ENCODE measurements around the gene LRRC27.

The LRRC27 gene

DNA sequence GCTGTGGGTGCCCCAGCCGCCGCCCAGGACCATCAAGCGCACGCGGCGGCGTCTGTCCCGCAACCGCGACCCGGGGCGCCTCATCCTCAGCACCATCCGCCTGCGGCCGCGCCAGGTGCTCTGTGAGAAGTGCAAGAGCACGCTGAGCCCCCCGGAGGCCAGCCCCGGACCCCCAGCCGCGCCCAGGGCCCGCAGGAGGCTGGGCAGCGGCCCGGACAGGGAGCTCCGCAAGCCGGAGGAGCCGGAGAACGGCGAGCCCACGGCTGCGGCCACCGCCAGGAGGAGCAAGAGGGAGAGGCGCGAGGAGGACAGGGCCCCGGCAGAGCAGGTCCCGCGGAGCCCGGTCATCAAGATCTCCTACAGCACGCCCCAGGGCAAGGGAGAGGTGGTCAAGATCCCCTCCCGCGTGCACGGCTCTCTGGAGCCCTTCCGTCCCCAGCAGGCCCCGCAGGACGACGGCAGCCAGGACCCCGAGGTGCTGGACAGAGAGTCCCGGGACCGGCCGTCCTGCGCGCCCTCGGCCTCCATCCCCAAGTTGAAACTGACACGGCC is 73.0 kb downstream of the LRRC27 start:
- DNase-seq: no peak

DNA sequence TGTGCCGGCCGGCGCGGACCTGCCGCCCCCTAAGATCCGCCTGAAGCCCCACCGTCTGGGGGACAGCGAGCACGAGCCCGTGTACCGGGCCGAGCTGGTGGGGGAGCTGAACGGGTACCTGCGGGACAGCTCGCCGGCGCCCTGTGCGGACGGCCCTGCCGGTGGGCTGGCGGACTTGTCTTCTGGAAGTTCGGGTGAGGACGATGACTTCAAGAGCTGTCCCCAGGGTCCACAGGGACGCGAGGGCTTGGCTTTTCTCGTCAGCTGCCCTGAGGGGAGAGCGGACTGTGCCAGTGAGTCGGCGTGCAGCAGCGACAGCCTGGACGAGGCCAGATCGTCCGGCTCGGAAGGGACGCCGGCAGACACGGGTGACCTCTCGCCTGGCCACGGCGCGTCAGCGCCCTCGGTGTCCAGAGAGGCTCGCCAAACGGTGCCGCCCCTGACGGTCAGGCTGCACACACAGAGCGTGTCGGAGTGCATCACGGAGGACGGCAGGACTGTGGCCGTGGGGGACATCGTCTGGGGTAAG is 73.5 kb downstream of the LRRC27 start:
- no peak for DNase-seq

DNA sequence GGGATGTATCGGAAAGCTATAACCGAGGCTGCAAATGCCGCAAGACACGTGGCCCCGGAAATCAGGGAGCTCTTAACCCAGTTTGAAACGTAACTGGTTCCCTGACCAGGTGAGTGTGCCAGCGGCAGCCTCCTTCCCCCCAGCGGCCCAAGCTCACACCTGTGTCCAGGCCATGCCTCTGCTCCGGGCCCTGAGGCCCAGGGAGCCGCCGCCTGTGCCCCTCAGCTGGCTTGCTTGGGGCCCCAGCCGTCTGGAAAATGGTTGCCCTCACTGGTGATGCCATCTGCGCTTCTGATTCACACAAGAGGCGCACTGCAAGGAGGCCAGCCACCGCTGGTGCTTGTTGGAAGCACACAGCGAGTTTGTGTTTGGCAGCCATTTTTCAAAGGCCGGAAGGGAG is 74.2 kb downstream of the LRRC27 start:
- no peak for DNase-seq

DNA sequence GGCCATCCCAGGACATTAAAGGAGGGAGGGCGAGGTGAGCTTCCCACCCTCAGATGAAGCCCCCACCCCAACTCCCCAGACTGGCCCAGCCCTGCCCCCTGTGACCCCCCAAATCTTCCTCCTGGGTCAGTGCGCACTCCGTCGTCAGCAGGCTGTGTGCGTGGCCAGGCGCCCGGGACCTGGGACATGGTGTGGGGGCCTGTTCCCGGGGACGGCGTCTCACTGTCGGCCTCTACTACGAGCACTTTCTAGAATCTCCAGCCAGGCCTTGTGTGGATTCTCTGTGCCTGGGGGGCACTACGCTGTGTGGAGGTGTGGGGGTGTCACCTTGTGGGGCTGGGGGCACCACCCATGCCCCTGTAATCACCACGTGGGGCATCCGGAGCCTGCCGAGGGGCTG is 74.8 kb downstream of the LRRC27 start:
- no peak for DNase-seq

DNA sequence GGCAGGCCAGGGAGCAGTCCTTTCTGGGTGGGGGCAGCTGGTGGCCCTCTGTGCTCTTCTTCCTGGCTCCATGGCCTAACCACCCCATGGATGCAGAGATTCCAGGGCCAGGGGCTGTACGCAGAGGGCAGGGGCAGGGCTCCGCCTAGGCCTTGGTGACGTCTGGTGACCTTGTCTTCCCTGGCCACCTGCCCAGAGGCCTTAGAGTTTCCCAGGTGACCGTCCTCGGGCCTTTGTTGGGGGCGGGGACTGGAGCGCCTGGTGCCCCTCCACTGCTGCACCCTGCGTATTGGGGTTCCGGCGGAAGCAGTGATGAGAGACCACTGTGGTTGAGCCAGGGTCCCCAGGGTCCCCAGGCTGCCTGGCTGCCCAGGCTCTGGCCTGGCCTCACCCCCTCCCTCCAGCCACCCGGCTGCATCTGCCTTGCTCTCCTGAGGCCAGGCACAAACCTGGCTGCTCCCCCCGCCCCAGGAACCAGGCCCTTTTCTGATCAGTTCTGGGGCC is 75.3 kb downstream of the LRRC27 start:
- peak; percentile 50 for DNase-seq

DNA sequence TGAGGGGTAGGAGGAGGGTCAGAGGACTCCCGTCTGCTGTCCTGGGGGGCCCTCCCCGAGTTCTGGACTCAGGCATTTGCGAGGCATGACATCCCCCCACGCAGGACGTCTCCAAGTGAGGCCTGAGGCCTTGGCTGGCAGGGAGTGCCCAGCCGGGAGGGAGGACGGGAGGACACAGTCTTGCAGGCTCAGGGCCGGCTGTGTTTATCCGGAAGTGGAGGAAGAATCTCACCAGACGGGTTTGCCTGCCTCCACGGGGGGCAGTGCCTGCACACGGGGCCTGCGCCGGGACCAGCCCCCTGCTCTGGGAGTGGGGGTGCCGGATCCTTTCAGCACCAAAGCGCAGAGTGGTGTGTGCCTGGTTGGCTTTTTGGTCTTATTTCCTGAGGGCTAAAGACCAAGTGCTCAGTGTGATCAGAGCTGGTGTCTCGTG is 75.9 kb downstream of the LRRC27 start:
- peak; percentile 86 for DNase-seq

DNA sequence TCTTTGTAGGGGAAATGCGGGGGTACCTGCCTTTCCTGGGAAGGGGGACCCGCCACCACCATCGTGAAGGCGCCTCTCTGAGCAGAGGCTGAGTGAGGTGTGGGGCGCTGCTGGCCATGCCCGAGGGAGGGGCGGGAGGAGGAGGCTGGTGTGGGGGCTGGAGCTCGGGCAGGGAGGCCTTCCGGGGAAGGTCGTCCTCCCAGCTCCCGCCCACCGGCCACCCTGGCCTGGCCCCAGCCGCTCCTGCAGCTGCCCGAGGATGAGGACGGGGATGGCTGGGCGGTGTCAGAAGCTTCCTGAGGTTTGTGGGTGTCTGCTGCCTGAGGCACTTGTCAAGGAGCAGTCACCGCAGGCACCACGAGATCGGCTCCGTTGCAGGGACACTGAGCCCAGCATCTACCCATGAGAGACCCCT is 76.4 kb downstream of the LRRC27 start:
- DNase-seq: peak; percentile 60

DNA sequence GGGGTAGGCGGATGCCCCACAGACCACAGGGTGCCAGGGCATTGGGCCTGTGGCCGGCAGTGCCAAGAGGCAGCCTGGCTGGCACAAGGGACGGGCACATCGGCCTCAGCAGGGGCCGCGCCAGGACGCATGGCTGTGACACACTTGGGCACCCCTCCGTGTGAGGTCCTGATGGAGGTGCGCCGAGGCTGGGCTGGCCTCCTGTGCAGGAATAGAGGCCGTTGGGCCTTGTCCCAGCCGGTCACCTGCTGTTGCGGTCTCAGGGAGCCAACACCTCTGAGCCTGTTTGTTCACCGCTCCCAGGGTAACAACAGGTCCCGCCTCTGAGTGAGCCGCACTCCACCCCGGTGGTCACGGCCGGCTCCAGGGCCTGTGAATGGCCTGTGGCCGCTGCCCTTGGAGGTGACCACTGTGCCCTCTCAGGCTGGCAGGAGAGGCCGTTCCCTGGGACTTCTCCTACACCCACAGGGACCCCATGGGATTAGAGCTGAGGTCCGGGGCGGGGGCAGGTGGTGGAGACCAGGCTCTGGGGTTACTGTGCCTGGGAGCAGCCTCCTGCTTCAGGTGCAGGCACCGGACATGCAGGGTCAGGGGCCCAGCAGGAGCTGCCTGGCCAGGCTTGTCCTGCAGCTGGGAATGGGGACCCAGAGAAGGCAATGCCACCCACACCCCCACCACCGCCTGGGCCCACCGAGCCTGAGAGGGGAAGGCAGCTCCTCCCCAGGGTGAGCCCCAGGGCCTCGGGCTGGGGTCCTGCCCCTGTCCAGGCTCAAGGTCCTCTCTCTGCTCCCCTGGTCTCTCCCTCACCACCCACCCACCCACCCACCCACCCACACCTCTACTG is 77.1 kb downstream of the LRRC27 start:
- DNase-seq: no peak

DNA sequence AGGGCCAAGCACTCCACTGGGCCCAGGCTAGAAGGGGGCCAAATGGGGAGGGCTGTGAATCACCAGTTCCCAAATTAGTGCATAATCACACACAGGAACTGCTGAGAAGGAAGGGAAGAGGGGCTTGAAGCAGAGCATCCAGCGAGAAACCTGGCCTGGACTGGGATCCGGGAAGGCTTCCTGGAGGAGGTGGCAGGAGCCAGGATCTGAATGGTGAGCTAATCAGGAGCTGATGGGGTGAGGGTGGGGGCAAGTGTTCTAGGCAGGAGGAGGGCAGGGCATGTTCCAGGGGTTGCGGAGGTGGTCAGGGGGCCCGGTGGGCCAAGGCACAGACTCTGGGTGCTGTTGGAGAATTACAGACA is 77.7 kb downstream of the LRRC27 start:
- no peak for DNase-seq

DNA sequence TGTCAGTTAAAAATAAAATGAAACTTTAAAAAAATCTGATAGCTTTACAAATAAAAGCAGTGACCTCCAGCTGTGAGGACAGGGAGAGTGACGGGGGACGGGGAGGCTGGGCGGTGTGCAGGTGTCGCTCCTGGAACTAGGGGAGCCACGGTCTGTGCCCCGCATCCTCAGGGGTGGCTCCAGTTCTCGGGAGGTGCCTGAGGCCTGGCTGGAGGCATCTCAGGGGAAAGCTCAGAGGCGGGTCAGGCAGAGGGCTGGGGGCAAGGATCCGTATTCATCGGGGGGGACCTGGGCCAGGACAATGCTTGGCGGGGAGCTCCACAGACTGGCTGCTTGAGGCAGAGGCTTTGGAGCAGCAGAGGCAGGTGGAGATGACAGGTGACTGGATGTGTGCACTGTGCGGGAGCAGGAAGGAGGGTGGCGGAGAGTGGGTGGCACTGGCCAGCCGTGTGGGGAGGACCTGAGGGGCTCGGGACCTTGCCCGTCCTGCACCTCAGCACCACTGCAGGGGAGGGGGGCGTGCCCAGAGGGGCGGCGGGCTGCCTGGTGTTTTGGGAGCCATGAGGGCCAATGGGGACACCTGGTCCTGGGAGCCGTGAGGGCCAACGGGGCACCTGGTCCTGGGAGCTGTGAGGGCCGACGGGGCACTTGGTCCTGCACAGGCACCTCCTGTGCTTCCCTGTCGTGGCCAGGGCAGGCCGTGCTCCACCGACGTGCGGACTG is 78.2 kb downstream of the LRRC27 start:
- peak; percentile 24 for DNase-seq

DNA sequence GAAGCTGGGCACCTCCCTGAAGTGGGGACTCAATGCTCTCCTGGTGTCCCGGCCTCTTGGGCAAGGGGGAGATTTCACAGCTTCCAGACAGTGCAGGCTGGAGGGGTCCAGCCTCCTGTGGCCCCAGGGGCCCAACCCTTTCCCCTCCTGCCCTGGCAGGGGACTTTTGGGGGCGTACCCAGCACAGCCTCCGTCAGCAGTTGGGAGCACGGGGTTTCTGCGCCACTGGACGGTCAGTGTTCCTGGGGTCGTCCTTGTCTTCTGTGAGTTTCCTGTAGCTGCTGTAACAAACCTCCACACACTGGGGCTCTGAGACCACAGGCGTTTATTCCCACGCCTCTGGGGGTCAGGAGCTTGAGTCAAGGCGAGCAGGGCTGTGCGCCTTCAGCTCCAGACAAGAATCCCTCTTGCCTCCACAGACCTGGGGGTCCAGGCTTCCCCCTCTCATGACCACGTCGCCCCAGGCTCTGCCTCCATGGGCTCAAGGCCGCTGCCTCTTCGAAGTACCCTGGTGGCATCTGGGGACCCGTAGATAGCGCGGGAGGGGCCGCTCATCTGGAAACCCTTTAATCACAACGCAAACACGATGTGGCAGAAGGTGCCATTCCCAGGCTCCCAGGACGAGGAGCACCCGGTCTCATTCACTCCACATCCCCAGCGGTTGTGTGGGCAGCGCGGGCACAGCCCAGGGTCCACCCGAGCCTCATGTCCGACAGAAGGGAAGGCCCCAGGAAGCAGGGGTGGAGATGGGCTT is 79.0 kb downstream of the LRRC27 start:
- DNase-seq: no peak

DNA sequence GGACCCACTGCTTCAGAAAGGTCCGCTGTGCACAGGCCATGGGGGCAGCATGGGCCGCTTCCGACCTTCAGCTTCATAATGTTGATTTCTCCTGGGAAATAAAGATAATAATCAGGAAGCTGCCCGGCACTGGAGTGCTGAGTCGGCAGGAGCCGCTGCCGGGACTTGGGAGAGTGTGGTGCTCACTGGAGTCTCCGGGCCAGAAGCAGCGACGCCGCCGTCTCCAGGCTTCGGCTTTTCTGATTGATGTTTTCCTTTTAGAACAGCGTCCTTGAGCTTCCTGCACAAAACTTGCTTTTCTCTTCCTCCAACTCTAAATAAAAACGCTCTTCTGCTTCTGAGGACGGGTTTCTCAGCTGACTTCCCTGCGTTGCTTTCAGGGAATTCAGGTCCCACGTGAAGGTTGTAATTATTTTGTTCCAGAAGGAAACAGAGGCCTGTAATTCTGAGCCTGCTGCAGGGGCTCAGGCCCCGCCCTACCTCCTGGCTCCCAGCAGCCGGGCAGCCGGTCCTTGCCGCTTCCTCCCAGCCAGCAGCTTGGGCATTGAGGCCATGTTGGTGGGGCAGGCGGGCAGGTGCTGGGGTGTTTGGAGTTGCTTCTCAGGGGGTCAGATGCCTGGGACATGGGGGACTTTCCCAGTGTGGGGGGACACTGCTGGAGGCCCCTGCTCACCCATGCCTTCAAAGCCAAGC is 79.7 kb downstream of the LRRC27 start:
- peak; percentile 73 for DNase-seq

DNA sequence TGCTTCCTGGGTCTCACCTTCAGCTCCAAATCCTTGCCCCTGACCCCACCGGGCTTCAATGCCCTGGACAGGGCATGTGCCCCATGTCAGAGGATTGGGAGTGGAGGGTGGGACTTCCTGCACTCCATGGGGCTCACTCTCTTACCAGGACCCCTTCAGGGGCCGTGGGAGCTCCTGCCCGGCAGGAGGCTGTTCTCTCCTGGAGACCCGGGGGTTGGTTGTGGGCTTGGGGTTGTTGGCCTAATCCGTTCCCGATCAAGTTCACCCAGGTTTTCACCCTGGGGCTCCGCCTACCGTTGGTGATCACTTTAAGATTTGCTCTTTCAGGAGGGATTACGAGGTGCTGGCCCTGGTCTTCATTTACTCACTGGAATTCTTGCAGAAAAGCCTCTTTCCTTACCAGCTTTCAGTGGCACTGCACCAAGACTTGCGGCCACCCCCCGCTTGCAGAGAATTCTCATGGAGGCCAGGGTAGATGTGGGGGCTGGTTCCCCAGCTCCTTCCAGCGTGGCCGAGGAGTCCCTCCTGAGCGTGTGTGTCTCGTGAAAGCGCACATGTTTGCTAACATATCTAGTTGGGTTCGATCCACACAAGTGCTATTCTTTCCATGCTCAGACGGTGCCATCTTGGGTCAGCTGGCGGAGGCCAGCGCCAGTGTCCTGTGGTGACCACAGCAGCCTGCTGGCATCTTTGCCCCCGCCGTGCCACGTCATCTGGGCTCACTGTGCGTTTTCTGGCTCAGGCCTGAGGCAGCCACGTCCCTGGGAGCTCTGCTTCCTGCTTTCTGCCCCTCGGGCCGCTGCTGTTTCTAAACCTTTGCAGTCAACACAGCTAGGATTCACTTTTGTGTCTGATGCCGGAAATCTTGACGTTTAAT is 80.6 kb downstream of the LRRC27 start:
- DNase-seq: no peak

DNA sequence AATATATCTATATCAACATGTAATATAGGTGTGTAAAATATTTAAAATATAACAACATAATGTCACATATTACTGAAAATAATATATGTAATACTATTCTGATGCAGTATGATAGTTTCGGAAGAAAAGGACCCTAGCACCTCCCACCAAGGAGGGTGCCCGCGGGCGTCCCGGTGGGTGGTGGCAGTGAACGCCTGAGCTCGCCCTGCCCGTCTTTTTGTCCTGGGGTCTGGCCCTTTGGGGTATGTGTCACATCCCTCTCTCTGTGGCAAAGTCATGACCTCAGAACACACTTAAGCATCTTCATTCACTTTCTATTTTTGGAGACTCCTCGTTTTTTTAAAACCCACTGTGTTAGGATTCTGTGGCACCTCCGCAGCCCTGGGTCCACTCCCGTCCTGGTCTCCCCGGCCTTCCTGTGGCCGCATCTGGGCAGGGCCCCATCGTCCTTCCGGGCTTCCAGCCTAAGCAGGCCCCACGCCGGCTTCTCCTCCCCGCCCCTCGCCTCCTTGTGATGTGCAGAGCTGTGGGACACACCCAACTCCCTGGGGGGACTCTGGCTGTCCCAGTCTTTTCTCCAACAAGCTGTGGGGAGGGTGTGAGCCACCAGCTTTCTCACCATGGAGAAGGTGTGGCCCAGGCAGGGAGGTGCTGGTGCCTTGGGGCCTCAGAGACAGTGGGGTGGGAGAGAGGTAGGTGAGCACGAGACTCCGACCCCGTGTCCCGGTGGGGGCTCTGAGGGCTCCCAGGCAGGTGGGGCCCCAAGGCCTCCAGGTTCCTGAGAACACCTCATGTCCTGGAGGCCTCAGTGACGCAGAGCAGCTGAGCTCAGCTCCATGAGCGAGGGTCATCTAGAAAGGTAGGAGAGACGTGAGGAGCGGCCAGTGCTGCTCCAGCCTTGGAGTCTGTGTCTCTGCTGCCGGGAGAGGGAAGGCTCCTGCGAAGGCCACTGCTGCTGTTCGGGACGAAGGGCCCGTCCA is 81.5 kb downstream of the LRRC27 start:
- no peak for DNase-seq

DNA sequence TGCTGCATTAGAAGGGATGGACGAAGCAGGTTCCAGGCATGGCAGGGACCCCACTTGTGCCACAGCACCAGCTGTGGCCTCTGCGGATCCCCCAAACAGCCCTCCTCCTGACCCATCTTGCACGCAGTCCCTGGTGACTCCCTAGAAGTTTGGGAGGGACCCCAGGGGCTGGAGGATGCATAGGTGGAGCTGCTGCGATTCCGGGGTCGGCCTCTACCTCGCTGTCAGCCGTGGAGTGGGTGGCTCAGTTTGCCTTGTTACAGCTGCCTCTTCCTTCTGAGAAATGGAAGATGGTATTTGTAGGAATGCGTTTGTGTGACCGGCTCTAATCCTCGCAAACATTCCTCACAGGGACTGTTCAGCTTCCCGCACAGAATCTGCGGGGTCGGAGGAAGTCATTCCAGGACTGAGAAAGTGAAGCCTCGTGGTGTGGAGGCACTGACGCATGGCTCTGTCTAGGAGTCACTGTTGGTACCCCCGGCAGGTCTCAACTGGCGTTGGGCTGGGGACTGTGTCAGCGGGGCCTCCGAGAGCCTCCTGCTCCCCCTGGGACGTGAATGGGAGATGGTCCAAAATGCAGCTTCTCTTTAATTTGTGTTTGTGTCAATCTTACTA is 82.5 kb downstream of the LRRC27 start:
- DNase-seq: no peak

DNA sequence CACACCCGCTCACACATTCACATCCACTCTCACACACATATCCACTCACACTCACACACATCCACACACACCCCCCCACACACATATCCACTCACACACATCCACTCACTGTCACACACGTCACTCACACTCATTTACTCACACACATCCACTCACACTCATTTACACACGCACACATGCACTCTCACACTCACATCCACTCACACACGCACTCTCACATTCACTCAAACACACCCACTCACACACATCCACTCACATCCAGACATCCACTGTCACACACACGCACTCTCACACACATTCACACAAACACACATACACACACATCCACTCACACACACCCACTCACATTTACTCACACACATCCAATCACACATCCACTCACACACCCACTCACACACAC is 83.3 kb downstream of the LRRC27 start:
- DNase-seq: no peak

DNA sequence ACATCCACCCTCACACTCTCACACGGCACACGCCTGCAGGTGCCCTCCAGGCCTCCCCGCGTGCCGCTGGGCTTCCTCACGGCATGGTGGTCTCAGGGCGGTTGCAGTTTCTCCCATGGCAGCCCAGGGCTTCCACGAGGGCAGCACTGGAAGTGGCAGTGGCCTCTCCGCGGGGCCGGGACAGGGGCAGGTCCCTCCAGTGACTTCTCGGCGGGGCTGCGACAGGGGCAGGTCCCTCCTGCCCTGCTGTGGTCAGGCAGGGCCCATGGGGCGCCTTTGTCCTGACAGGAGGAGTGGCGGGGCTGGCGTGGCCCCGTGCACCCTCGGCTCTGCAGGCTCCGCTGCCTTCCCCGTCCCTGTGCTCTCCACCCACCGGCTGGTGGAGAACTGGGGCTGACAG is 84.0 kb downstream of the LRRC27 start:
- no peak for DNase-seq

DNA sequence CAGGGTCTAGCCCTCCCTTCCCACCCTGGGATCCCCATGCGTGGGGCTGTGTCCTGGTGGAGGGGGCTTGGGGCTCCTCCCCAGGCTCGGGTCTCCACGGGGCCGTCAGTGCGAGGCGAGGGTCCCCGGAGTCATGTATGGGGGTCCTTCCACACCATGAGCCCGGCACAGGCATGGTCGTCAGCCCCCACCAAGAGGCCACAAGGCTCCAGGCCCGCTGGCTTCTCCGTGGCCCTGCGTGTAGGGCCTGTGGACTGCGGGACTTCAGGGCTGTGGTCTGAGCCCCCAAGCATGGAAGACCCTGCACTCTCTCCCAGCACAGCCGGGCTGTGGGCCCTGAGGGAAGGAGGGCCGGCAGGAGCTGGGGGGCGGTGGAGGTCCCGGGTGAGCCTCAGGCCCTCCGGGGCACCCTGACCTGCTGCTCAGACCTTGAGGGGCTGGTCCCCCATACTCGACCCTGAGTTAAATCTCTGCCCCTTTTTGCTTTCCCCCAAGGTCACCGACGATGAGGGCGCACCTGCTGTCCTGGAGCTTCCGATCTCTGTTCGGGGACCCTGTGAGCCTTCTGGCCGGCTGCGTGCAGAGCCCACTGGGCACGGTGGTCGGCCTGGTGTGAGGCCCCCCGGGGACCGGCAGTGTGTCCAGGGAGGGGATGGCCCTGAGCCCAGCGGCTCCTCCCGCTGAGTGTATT is 84.7 kb downstream of the LRRC27 start:
- no peak for DNase-seq
